ENCODE results near the gene OSGIN1.
A peak's percentile ranks its signal among the peaks of the same experiment; 100 is the strongest.

Gene OSGIN1

GRCh38 chr16:83952940-83953795 lies at the start of gene OSGIN1:
TSS of gene OSGIN1 (plus strand) at chr16:83953240. CDS start at chr16:83957672, 4,432 bp downstream.
- DNase-seq: peak; percentile 44

- DNase-seq: no peak
These were observed 49.3 kb upstream of the OSGIN1 start for GRCh38 chr16:83903751-83904150.

- DNase-seq: no peak
These were observed 46.4 kb upstream of the OSGIN1 start for GRCh38 chr16:83906683-83907082.

GRCh38 chr16:83907111-83907510 lies 45.9 kb upstream of the OSGIN1 start:
- DNase-seq: no peak

- DNase-seq: no peak
These were observed 45.3 kb upstream of the OSGIN1 start for GRCh38 chr16:83907631-83908250.

- no peak for DNase-seq
These were observed 44.2 kb upstream of the OSGIN1 start for GRCh38 chr16:83908798-83909197.

- DNase-seq: no peak
These were observed 41.8 kb upstream of the OSGIN1 start for GRCh38 chr16:83911290-83911689.

- DNase-seq: no peak
These were observed 40.4 kb upstream of the OSGIN1 start for GRCh38 chr16:83912519-83913244.

GRCh38 chr16:83913245-83913633 lies 39.8 kb upstream of the OSGIN1 start:
- no peak for DNase-seq

- DNase-seq: no peak
These were observed 38.8 kb upstream of the OSGIN1 start for GRCh38 chr16:83914091-83914710.

GRCh38 chr16:83915081-83915480 lies 38.0 kb upstream of the OSGIN1 start:
- no peak for DNase-seq

- no peak for DNase-seq
These were observed 37.5 kb upstream of the OSGIN1 start for GRCh38 chr16:83915491-83915890.

GRCh38 chr16:83917152-83918120 lies 35.6 kb upstream of the OSGIN1 start:
- no peak for DNase-seq

- DNase-seq: no peak
These were observed 32.0 kb upstream of the OSGIN1 start for GRCh38 chr16:83920894-83921491.

- no peak for DNase-seq
These were observed 29.3 kb upstream of the OSGIN1 start for GRCh38 chr16:83923581-83924365.

GRCh38 chr16:83924686-83925085 lies 28.4 kb upstream of the OSGIN1 start:
- no peak for DNase-seq

- no peak for DNase-seq
These were observed 27.7 kb upstream of the OSGIN1 start for GRCh38 chr16:83925095-83925905.

GRCh38 chr16:83925957-83926725 lies 26.9 kb upstream of the OSGIN1 start:
- no peak for DNase-seq
